ENCODE data around the gene LRRFIP2.
"Not testable (repeated sequence)": the region's sequence is repeated elsewhere in the genome, so short reads cannot be mapped to it uniquely, and the experiment has no call there.

The LRRFIP2 gene

GRCh38 chr3:37132334-37132733, 42.0 kb downstream of the LRRFIP2 start:
- in situ Hi-C loops (cut with HindIII; ENCODE audit: low pct_unique_long_range_greater_than_20kb, low sequenced_read_pairs), result no loop called here
- TF ChIP-seq JUND (IDR thresholded peaks at IDR 0.05; ENCODE audit: low read depth), result no peak
- DNase-seq (ENCODE audit: low read depth in 1 of 2, low spot score in 1 of 2), result no peak

- in situ Hi-C loops (cut with HindIII; ENCODE audit: low pct_unique_long_range_greater_than_20kb, low sequenced_read_pairs), result no loop called here
- TF ChIP-seq JUND (IDR thresholded peaks at IDR 0.05; ENCODE audit: low read depth), result no peak
- no peak for DNase-seq (ENCODE audit: low read depth in 1 of 2, low spot score in 1 of 2)
Measured at GRCh38 chr3:37131860-37132144, 42.6 kb downstream of the LRRFIP2 start.

GRCh38 chr3:37130984-37131859, 43.2 kb downstream of the LRRFIP2 start:
- DNase-seq (ENCODE audit: low read depth in 1 of 2, low spot score in 1 of 2), result no peak
- in situ Hi-C loops (cut with HindIII; ENCODE audit: low pct_unique_long_range_greater_than_20kb, low sequenced_read_pairs), result no loop called here
- no peak for TF ChIP-seq JUND (IDR thresholded peaks at IDR 0.05; ENCODE audit: low read depth)

GRCh38 chr3:37130448-37130847, 43.9 kb downstream of the LRRFIP2 start:
- TF ChIP-seq JUND (IDR thresholded peaks at IDR 0.05; ENCODE audit: low read depth), result no peak
- no peak for DNase-seq (ENCODE audit: low read depth in 1 of 2, low spot score in 1 of 2)
- in situ Hi-C loops (cut with HindIII; ENCODE audit: low pct_unique_long_range_greater_than_20kb, low sequenced_read_pairs), result no loop called here

GRCh38 chr3:37129871-37130270, 44.5 kb downstream of the LRRFIP2 start:
- TF ChIP-seq JUND (IDR thresholded peaks at IDR 0.05; ENCODE audit: low read depth), result no peak
- no peak for DNase-seq (ENCODE audit: low read depth in 1 of 2, low spot score in 1 of 2)
- in situ Hi-C loops (cut with HindIII; ENCODE audit: low pct_unique_long_range_greater_than_20kb, low sequenced_read_pairs), result no loop called here

- in situ Hi-C loops (cut with HindIII; ENCODE audit: low pct_unique_long_range_greater_than_20kb, low sequenced_read_pairs), result no loop called here
- DNase-seq (ENCODE audit: low read depth in 1 of 2, low spot score in 1 of 2), result no peak
- no peak for TF ChIP-seq JUND (IDR thresholded peaks at IDR 0.05; ENCODE audit: low read depth)
Measured at GRCh38 chr3:37127340-37127739, 47.0 kb downstream of the LRRFIP2 start.

GRCh38 chr3:37126856-37127255, 47.5 kb downstream of the LRRFIP2 start:
- in situ Hi-C loops (cut with HindIII; ENCODE audit: low pct_unique_long_range_greater_than_20kb, low sequenced_read_pairs), result no loop called here
- TF ChIP-seq JUND (IDR thresholded peaks at IDR 0.05; ENCODE audit: low read depth), result no peak
- no peak for DNase-seq (ENCODE audit: low read depth in 1 of 2, low spot score in 1 of 2)

- no peak for DNase-seq (ENCODE audit: low read depth in 1 of 2, low spot score in 1 of 2)
- TF ChIP-seq JUND (IDR thresholded peaks at IDR 0.05; ENCODE audit: low read depth), result no peak
- in situ Hi-C loops (cut with HindIII; ENCODE audit: low pct_unique_long_range_greater_than_20kb, low sequenced_read_pairs), result no loop called here
Measured at GRCh38 chr3:37125195-37126073, 48.9 kb downstream of the LRRFIP2 start.

GRCh38 chr3:37124435-37124834, 49.9 kb downstream of the LRRFIP2 start:
- in situ Hi-C loops (cut with HindIII; ENCODE audit: low pct_unique_long_range_greater_than_20kb, low sequenced_read_pairs), result no loop called here
- no peak for TF ChIP-seq JUND (IDR thresholded peaks at IDR 0.05; ENCODE audit: low read depth)
- no peak for DNase-seq (ENCODE audit: low read depth in 1 of 2, low spot score in 1 of 2)

GRCh38 chr3:37123292-37123691, 51.1 kb downstream of the LRRFIP2 start:
- in situ Hi-C loops (cut with HindIII; ENCODE audit: low pct_unique_long_range_greater_than_20kb, low sequenced_read_pairs), result no loop called here
- no peak for TF ChIP-seq JUND (IDR thresholded peaks at IDR 0.05; ENCODE audit: low read depth)
- DNase-seq (ENCODE audit: low read depth in 1 of 2, low spot score in 1 of 2), result no peak

GRCh38 chr3:37122069-37122468, 52.3 kb downstream of the LRRFIP2 start:
- in situ Hi-C loops (cut with HindIII; ENCODE audit: low pct_unique_long_range_greater_than_20kb, low sequenced_read_pairs); DNase-seq (ENCODE audit: low read depth in 1 of 2, low spot score in 1 of 2): not testable (repeated sequence)

GRCh38 chr3:37118163-37118562, 56.2 kb downstream of the LRRFIP2 start:
- no peak for DNase-seq (ENCODE audit: low read depth in 1 of 2, low spot score in 1 of 2)
- no peak for TF ChIP-seq JUND (IDR thresholded peaks at IDR 0.05; ENCODE audit: low read depth)
- in situ Hi-C loops (cut with HindIII; ENCODE audit: low pct_unique_long_range_greater_than_20kb, low sequenced_read_pairs), result no loop called here

- no peak for DNase-seq (ENCODE audit: low read depth in 1 of 2, low spot score in 1 of 2)
- in situ Hi-C loops (cut with HindIII; ENCODE audit: low pct_unique_long_range_greater_than_20kb, low sequenced_read_pairs), result no loop called here
- no peak for TF ChIP-seq JUND (IDR thresholded peaks at IDR 0.05; ENCODE audit: low read depth)
Measured at GRCh38 chr3:37117548-37117947, 56.8 kb downstream of the LRRFIP2 start.
